Urinary bladder (tissue), 4 donors: ENCODE data around the gene NLGN1. TPM values are rescaled to one million over a fixed set of nuclear protein-coding genes. Genes with fewer than 3 reads are reported as not detected.

Experiments used
- DNase-seq: peaks from one replicate; pipeline ENCODE4 v3.0.0-alpha.2; 2015; ENCODE audit errors: extremely low spot score
- H3K27ac ChIP-seq: one replicate; pipeline ENCODE4 v1.5.1; 2013; ENCODE audit warnings: low read depth, mild to moderate bottlenecking, moderate library complexity
- H3K36me3 ChIP-seq: one replicate; pipeline ENCODE4 v1.6.1; 2013; ENCODE audit warnings: mild to moderate bottlenecking, moderate library complexity; ENCODE audit not compliant: insufficient read depth
- H3K4me1 ChIP-seq: one replicate; pipeline ENCODE4 v1.6.1; 2013; ENCODE audit warnings: mild to moderate bottlenecking, moderate library complexity; ENCODE audit not compliant: insufficient read depth
- H3K4me3 ChIP-seq: one replicate; pipeline ENCODE4 v1.5.1; 2013; ENCODE audit warnings: low read depth, low read length
- WGBS: extraction: QIAGEN DNeasy Blood & Tissue Kit; methylation state at CpG from one replicate; pipeline ENCODE4 v1.1.7; 2013; 5-methylcytosine and 5-hydroxymethylcytosine counted together
- polyA plus RNA-seq: library from polyadenylated mRNA; stranded (reverse); fragments of 200-250 nt; gene quantifications from one replicate; pipeline ENCODE4 v1.2.3, GENCODE V29; 2013
- total RNA-seq: library from RNA; depleted of rRNA; stranded (reverse); fragments of >200 nt; gene quantifications from one replicate; pipeline ENCODE4 v1.2.3, GENCODE V29; 2014
- donor health status: healthy with polysubstance abuse.
- donor health status: healthy.

Gene NLGN1
- total and polyA plus RNA-seq, 2 donors, result 8.4 to 51.8 TPM

GRCh38 chr3:173761161-173761560 is 363.6 kb downstream of the NLGN1 start:
- H3K27ac ChIP-seq, result no peak overlapping the region
- no peak for DNase-seq
- no peaks in the 10 kb centered on the region for H3K4me1 ChIP-seq
- no peaks in the 10 kb centered on the region for H3K36me3 ChIP-seq
- 80% methylated on average over 4 of the region's 4 CpGs for WGBS
- H3K4me3 ChIP-seq, result no peak overlapping the region

DNA sequence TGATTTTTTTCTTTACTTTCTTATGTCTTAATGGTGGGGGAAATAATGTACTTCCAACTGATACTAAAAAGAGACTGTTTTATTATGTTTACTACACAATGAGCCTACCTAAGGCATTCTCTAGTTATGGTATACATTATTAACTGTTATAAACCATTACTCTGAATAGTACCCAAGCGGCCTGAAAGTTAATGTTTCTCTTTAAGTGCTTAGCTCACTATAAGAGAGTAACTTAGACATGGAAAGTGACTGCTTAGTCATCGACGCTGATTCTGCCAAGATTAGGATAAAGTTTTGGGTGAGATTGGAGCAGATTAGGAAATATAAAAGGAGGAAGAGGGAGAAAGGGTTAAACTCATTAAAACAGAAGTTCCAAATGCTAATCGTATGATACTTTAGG is 365.0 kb downstream of the NLGN1 start:
- WGBS, result 73% methylated on average over 4 of the region's 4 CpGs
- Histone ChIP-seq H3K4me1 (no peaks in the 10 kb centered on the region), H3K36me3 (no peaks in the 10 kb centered on the region), H3K27ac (no peak overlapping the region), H3K4me3 (no peak overlapping the region)
- no peak for DNase-seq

- Histone ChIP-seq H3K4me1 (no peaks in the 10 kb centered on the region), H3K27ac (no peak overlapping the region), H3K4me3 (no peak overlapping the region), H3K36me3 (no peaks in the 10 kb centered on the region)
- WGBS, result 60% methylated on average over 2 of the region's 2 CpGs
- DNase-seq, result no peak
These were observed 372.5 kb downstream of the NLGN1 start for GRCh38 chr3:173770011-173770410.

GRCh38 chr3:173770796-173771573 is 373.4 kb downstream of the NLGN1 start:
- WGBS, result 82% methylated on average over 3 of the region's 3 CpGs
- H3K36me3 ChIP-seq, result no peaks in the 10 kb centered on the region

GRCh38 chr3:173773800-173774199 is 376.3 kb downstream of the NLGN1 start:
- Histone ChIP-seq H3K36me3 (no peaks in the 10 kb centered on the region), H3K4me1 (no peaks in the 10 kb centered on the region), H3K27ac (no peak overlapping the region), H3K4me3 (no peak overlapping the region)
- 90% methylated on average over 3 of the region's 3 CpGs for WGBS
- no peak for DNase-seq

More at GRCh38 chr3:173770796-173771573, 373.4 kb downstream of the NLGN1 start:
- Histone ChIP-seq H3K4me3 (no peak overlapping the region), H3K27ac (no peak overlapping the region), H3K4me1 (no peaks in the 10 kb centered on the region)
- DNase-seq, result no peak

DNA sequence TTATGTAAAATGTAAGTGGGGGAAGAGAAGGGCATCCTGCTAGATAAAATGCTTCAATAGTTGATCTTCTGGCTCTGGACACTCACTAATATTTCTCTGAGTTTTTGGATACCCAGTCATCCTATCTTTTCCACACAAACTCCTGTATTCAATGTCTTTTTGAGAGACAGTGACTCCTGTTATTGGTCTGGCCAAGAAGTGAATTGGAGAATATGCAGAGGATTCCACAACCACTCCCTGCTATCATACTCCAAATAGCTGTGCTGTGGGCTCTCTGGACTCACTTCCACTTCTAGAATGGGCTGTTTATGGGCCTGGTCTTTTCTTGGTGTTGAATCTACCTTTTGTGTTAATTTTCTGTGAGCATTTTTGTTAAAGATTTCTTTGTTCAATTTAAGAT is 376.8 kb downstream of the NLGN1 start:
- H3K27ac ChIP-seq, result no peak overlapping the region
- no peak for DNase-seq
- H3K36me3 ChIP-seq, result no peaks in the 10 kb centered on the region
- no peak overlapping the region for H3K4me3 ChIP-seq
- no peaks in the 10 kb centered on the region for H3K4me1 ChIP-seq

GRCh38 chr3:173778251-173778650 is 380.7 kb downstream of the NLGN1 start:
- WGBS, result 91% methylated on average over 2 of the region's 2 CpGs
- H3K27ac ChIP-seq, result no peak overlapping the region
- H3K4me3 ChIP-seq, result no peak overlapping the region
- no peaks in the 10 kb centered on the region for H3K36me3 ChIP-seq
- no peaks in the 10 kb centered on the region for H3K4me1 ChIP-seq
- no peak for DNase-seq

DNA sequence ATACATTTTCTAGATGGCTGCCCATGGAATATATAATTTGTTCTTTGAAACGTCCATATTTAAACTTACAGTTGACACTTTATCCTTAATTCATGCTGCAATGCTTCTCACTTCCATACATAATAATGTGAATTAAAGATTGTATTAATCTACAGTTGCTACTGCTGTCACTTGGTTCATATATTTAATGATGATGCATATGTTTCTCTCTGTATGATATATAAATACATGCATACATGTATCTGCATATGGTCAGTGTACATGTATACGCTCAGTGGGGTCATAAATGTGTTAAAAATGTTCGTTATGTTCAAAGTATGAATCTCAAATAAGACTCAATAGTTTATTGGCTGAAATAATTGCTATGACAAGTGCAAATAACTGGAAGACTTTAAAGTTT is 382.5 kb downstream of the NLGN1 start:
- H3K4me1 ChIP-seq, result no peaks in the 10 kb centered on the region
- DNase-seq, result no peak
- H3K4me3 ChIP-seq, result no peak overlapping the region
- no peak overlapping the region for H3K27ac ChIP-seq
- no peaks in the 10 kb centered on the region for H3K36me3 ChIP-seq
- 95% methylated on average over 3 of the region's 3 CpGs for WGBS

- H3K27ac ChIP-seq, result no peak overlapping the region
- DNase-seq, result no peak
- H3K36me3 ChIP-seq, result no peaks in the 10 kb centered on the region
- no peaks in the 10 kb centered on the region for H3K4me1 ChIP-seq
- no peak overlapping the region for H3K4me3 ChIP-seq
- 64% methylated on average over 3 of the region's 3 CpGs for WGBS
These were observed 387.5 kb downstream of the NLGN1 start for GRCh38 chr3:173785004-173785403.

GRCh38 chr3:173789530-173790162 is 392.1 kb downstream of the NLGN1 start:
- Histone ChIP-seq H3K4me3 (no peak overlapping the region), H3K4me1 (no peaks in the 10 kb centered on the region), H3K36me3 (no peaks in the 10 kb centered on the region), H3K27ac (no peak overlapping the region)
- DNase-seq, result no peak
- 85% methylated on average over 2 of the region's 2 CpGs for WGBS

DNA sequence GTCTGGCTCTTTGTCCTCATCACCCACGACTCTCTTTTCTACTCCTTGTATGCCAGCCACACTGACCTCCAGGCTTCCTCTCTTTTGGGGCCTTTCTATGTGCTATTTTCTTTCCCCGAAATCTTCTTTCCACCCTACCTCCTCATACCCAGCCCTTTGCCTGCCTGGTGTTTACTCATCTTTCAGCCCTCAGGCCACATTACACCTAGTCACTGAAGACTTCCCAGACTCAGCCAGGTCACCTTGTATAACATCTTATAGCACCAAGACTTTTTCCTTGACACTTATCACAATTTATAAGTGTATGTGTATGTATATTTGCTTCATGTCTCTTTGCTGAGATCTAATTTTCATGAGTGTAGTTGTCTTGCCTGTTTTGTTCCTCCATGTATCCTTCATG is 396.4 kb downstream of the NLGN1 start:
- no peak for DNase-seq
- no peaks in the 10 kb centered on the region for H3K36me3 ChIP-seq
- WGBS, result 81% methylated on average over 2 of the region's 2 CpGs
- H3K4me1 ChIP-seq, result no peaks in the 10 kb centered on the region
- no peak overlapping the region for H3K27ac ChIP-seq
- no peak overlapping the region for H3K4me3 ChIP-seq

DNA sequence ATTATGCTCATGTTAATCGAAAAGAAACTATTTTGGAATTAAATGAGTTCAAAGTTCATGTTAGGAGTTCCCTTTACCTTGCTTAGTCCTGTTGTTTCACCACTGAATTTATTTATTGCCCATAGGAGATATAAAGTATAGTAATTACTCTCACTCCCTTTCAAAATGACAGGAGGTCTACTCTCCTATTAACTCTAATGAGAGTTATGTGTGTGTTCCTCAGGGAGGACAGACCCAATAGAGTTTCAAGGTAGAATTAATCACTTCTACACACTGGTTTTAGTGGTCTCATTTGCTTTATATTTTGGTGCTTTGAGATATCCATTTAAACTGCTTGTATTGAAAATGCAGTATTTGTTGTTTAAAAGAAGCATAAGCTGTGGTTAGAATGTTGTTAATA is 398.9 kb downstream of the NLGN1 start:
- Histone ChIP-seq H3K36me3 (no peaks in the 10 kb centered on the region), H3K4me3 (no peak overlapping the region), H3K27ac (no peak overlapping the region), H3K4me1 (no peaks in the 10 kb centered on the region)
- 87% methylated on average over 1 of the region's 1 CpG for WGBS
- no peak for DNase-seq

GRCh38 chr3:173796890-173797289 is 399.3 kb downstream of the NLGN1 start:
- DNase-seq, result no peak
- 63% methylated on average over 3 of the region's 3 CpGs for WGBS
- Histone ChIP-seq H3K4me1 (no peaks in the 10 kb centered on the region), H3K27ac (no peak overlapping the region), H3K36me3 (no peaks in the 10 kb centered on the region), H3K4me3 (no peak overlapping the region)

- H3K4me1 ChIP-seq, result no peaks in the 10 kb centered on the region
- 78% methylated on average over 4 of the region's 4 CpGs for WGBS
- no peak for DNase-seq
- no peak overlapping the region for H3K4me3 ChIP-seq
- no peaks in the 10 kb centered on the region for H3K36me3 ChIP-seq
- H3K27ac ChIP-seq, result no peak overlapping the region
These were observed 401.7 kb downstream of the NLGN1 start for GRCh38 chr3:173799060-173799816.
